Epithelial cell of esophagus (primary cell): ENCODE results near the gene LHX3.

ENCODE experiments used
- DNase-seq: peaks from one replicate; pipeline ENCODE4 v3.0.0; 2010; ENCODE audit warnings: low read depth
- H3K4me3 ChIP-seq: 2 replicates; pipeline ENCODE4 v1.5.1; 2011; ENCODE audit warnings: mild to moderate bottlenecking, low read length, control low read depth
- TF ChIP-seq, protein P1 (sequence below): IDR thresholded peaks from 2 replicates; pipeline ENCODE4 v1.5.1; 2011; ENCODE audit warnings: low read depth, mild to moderate bottlenecking, low read length, control low read depth, inconsistent platforms; ENCODE audit not compliant: insufficient read depth; ENCODE audit errors: missing control alignments

LHX3 gene

DNA sequence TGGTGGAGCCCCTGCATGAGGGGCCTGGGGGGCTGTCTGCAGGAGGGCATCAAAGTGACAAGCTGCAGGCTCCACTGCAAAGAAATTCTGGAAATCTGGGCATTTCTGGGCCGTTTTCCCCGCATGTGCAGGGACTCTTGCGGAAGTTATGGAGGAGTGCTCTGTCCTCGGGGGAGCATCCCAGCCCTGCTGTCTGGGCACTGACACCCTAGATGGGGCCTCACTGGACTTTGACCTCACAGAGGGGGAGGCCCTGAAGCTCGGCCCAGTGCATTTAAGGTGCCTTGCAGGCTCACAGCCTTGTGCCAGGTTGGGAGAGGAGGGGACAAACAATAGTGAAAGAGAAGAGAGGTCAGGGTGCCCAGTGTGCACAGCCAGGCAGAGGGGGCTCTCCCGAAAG lies 35.4 kb downstream of the LHX3 start:
- DNase-seq, result no peak
- TF ChIP-seq, protein P1, sequence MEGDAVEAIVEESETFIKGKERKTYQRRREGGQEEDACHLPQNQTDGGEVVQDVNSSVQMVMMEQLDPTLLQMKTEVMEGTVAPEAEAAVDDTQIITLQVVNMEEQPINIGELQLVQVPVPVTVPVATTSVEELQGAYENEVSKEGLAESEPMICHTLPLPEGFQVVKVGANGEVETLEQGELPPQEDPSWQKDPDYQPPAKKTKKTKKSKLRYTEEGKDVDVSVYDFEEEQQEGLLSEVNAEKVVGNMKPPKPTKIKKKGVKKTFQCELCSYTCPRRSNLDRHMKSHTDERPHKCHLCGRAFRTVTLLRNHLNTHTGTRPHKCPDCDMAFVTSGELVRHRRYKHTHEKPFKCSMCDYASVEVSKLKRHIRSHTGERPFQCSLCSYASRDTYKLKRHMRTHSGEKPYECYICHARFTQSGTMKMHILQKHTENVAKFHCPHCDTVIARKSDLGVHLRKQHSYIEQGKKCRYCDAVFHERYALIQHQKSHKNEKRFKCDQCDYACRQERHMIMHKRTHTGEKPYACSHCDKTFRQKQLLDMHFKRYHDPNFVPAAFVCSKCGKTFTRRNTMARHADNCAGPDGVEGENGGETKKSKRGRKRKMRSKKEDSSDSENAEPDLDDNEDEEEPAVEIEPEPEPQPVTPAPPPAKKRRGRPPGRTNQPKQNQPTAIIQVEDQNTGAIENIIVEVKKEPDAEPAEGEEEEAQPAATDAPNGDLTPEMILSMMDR, result no peak
- H3K4me3 ChIP-seq, result no peak overlapping the region

DNA sequence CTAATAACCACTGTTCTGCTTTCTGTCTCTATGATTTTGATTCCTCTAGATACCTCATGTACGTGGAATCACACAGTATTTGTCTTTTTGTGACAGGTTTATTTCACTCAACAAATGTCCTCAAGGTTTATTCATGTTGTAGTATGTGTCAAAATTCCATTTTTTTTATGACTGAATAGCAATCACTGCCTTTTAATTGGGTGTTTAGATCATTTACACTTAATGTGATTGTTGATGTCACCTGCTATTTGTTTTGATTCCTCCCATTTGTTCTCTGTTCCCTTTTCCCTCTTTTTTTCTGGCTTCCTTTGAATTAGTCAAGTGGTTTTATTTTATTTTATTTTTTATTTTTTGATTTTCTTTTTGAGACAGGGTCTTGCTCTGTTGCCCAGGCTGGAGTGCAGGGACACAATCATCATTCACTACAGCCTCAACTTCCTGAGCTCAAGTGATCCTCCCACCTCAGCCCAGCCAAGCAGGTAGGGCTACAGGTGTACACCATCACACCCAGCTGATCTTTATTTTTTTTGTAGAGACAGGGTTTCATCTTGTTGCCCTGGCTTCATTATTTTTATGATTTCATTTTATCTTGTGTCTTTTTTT lies 41.6 kb downstream of the LHX3 start:
- H3K4me3 ChIP-seq, result no peak overlapping the region
- TF ChIP-seq, protein P1, result no peak
- DNase-seq, result no peak

DNA sequence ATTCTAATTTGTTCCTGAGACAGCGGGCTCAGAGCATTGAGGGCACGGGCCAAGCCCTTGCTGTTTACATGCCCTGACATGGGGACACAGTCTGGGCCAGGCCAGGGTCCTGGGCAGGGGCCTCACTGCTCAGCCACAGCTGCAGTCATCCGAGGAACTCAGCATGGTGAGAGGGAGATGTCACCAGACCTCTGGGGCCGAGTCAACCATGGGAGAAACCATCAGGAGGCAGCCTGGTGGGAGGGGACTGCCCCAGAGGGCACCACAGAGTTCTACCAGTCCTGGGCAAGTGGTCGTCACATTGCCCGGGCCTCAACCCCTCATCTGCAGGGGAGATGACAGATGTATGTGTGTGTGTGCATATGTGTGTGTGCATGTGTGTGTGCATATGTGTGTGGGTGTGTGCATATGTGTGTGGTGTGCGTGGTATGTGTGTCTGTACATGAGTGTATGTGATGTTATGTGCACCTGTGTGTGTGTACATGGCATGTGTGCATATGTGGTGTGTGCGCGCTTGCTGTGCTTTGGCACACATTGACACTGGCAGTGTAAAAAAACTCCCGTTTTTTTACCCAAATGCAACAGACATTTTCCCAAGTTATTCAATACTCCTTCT lies 43.8 kb downstream of the LHX3 start:
- no peak overlapping the region for H3K4me3 ChIP-seq
- no peak for DNase-seq
- TF ChIP-seq, protein P1, result no peak

DNA sequence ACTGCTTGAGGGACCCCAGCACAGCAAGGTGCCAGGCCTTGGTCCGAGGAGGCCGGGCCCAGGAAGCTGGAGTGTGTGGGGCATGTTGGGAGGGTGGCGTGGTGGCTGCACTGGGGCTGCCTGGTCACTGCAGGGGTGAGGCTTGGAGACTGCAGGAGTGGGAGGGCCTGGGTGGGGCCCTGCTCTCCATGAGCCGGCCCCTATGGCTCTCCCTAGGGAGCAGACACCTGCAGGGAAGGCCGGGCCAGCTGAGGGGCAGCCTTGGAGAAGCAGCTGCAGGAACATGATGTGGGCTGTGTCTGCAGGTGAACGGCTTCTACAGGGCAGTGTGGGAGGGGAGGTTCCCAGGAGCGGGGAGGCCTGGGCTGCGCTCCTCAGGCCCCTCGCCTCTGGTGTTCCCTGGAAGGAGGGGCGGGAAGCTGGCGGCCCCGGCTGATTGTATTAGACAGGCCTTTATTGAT lies 44.5 kb downstream of the LHX3 start:
- no peak for DNase-seq
- TF ChIP-seq, protein P1, result no peak
- H3K4me3 ChIP-seq, result no peak overlapping the region

- TF ChIP-seq, protein P1, result no peak
- no peak overlapping the region for H3K4me3 ChIP-seq
- DNase-seq, result no peak
These were observed 45.1 kb downstream of the LHX3 start for GRCh38 chr9:136159851-136160250.

DNA sequence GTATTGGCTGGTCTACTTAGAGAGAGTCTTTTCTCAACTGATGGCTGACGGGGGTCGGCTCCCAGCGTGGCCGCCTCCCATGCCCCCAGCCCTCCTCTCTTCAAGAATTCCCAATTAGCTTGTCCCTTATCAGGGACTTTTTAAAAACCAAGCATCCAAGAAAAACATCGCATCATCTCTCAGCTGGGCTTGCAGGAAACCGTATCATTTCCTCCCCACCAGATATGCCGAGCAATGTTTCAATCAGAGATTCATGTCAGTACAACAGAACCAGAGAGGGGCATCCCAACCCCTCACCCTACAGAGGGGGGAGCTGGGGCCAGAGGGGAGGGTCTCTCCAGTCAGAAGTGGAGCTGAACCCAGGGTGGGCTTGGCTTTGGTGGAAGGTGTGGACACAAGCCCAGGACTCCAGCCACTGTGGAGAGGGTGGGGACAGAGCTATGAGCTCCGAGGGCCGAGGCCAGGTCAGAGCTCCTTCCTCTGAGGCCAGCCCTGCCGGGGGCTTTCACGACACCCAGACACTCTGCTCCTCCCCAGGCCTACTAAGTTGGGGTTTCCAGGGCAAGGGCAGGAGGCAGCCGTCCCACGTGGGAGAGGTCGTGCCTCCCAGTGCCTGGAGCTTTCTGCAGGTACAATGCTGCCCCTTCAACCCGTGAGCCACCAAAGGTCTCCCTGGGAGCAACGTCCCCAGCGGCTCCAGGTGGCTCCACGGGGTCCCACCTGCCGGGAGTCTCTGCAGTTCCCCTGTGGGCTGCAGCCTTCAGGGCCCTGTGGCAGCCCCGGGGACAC lies 47.3 kb downstream of the LHX3 start:
- DNase-seq, result no peak
- TF ChIP-seq, protein P1, result no peak
- no peak overlapping the region for H3K4me3 ChIP-seq
